PC-3 (cell line): ENCODE results near the gene PEX10. TPM values are rescaled to one million over a fixed set of nuclear protein-coding genes. Genes with fewer than 3 reads are reported as not detected.

Experiments
- ATAC-seq: fragments of 200-7000 bp; cut with Tn5 transposase; 2 replicates; pipeline ENCODE4 v1.9.1; 2020; ENCODE audit warnings: mild to moderate bottlenecking, moderate library complexity
- BruUV-seq: library from RNA; stranded (reverse); fragments of 400-500 nt; replicated peaks from 2 replicates; lab custom pipeline; 2021; lab: Mats Ljungman, UMichigan
- CTCF ChIA-PET: fragments of 300-600 bp; sonication (Branson Sonifier 250); formaldehyde crosslinking; loops from one replicate; lab custom pipeline; 2022; ENCODE audit warnings: antibody characterized with exemption; lab: Charles Lee
- POLR2A ChIA-PET: fragments of 300-600 bp; sonication (Branson Sonifier 250); formaldehyde crosslinking; loops from one replicate; lab custom pipeline; 2022; ENCODE audit warnings: antibody characterized with exemption; ENCODE audit not compliant: unreplicated experiment; lab: Charles Lee
- DNase-seq: peaks from one replicate; pipeline ENCODE4 v3.0.0-alpha.2; 2015
- H2AFZ ChIP-seq: fragments of 300-600 bp; sonication (generic); 2 replicates; pipeline ENCODE4 v1.6.0; 2016; ENCODE audit warnings: antibody characterized with exemption, low read length
- H3F3A ChIP-seq: fragments of 300-600 bp; sonication (generic); one replicate; pipeline ENCODE4 v1.6.0; 2017; ENCODE audit warnings: antibody characterized with exemption, low read length, control low read depth, mild to moderate bottlenecking; ENCODE audit not compliant: unreplicated experiment
- H3K27ac ChIP-seq: fragments of 300-600 bp; sonication (generic); 2 replicates; pipeline ENCODE4 v1.5.1; 2016; ENCODE audit warnings: mild to moderate bottlenecking, low read length
- H3K27me3 ChIP-seq: fragments of 300-600 bp; sonication (generic); 2 replicates; pipeline ENCODE4 v1.6.1; 2016; ENCODE audit warnings: low read length, mixed read lengths
- H3K36me3 ChIP-seq: fragments of 300-600 bp; sonication (generic); 2 replicates; pipeline ENCODE4 v1.6.1; 2016; ENCODE audit warnings: low read depth, mixed run types, low read length, mixed read lengths
- H3K4me1 ChIP-seq: fragments of 300-600 bp; sonication (generic); 2 replicates; pipeline ENCODE4 v1.5.1; 2016; ENCODE audit warnings: low read length; ENCODE audit not compliant: insufficient read depth
- H3K4me2 ChIP-seq: fragments of 300-600 bp; sonication (generic); 2 replicates; pipeline ENCODE4 v1.6.0; 2016; ENCODE audit warnings: low read length
- H3K4me3 ChIP-seq: fragments of 300-600 bp; sonication (generic); 2 replicates; pipeline ENCODE4 v1.5.1; 2016; ENCODE audit warnings: mild to moderate bottlenecking, low read length, mixed read lengths
- H3K79me2 ChIP-seq: fragments of 300-600 bp; sonication (generic); 2 replicates; pipeline ENCODE4 v1.6.1; 2017; ENCODE audit warnings: low read length, mixed read lengths
- H3K9ac ChIP-seq: fragments of 300-600 bp; sonication (generic); 2 replicates; pipeline ENCODE4 v1.6.0; 2016; ENCODE audit warnings: mild to moderate bottlenecking, low read length
- H3K9me2 ChIP-seq: fragments of 300-600 bp; sonication (generic); replicated peaks from 2 replicates; pipeline ENCODE4 v1.6.1; 2016; ENCODE audit warnings: mixed run types, low read length, mixed read lengths
- H3K9me3 ChIP-seq: fragments of 300-600 bp; sonication (generic); 2 replicates; pipeline ENCODE4 v1.6.1; 2016; ENCODE audit warnings: low read length, mixed read lengths
- H4K20me1 ChIP-seq: fragments of 300-600 bp; sonication (generic); 2 replicates; pipeline ENCODE4 v1.6.1; 2016; ENCODE audit warnings: low read length, mixed read lengths
- CTCF ChIP-seq: fragments of 300-600 bp; sonication (generic); conservative IDR thresholded peaks from 2 replicates; pipeline ENCODE4 v1.5.1; 2017; ENCODE audit warnings: antibody characterized with exemption, low read depth, mild to moderate bottlenecking, low read length
- EZH2 ChIP-seq: fragments of 300-600 bp; sonication (generic); IDR thresholded peaks from one replicate; pipeline ENCODE4 v1.6.1; 2017; ENCODE audit warnings: antibody characterized with exemption, mild to moderate bottlenecking, low read length; ENCODE audit not compliant: unreplicated experiment
- EZH2phosphoT487 ChIP-seq: fragments of 300-600 bp; sonication (generic); IDR thresholded peaks from 2 replicates; pipeline ENCODE4 v1.6.1; 2018; ENCODE audit warnings: mild to moderate bottlenecking, antibody characterized with exemption, low read length, borderline replicate concordance
- intact Hi-C: fragments of 100-400 bp; cut with micrococcal nuclease; formaldehyde crosslinking; loops from 2 replicates; pipeline ENCODE4 v1.9.0; 2023
- total RNA-seq: library from RNA; depleted of rRNA; stranded (reverse); fragments of >200 nt; gene quantifications from 2 replicates; pipeline ENCODE4 v1.2.3, GENCODE V29; 2014

Gene PEX10
- total RNA-seq, 1 experiment from 2014 or later, result 100 TPM

GRCh38 chr1:2368053-2368744 is 44.2 kb downstream of the PEX10 start:
- no peaks in the 10 kb centered on the region for H3K79me2 ChIP-seq
- peaks cover 9% of the 10 kb centered on the region for H3K4me1 ChIP-seq
- 0 out of 2 replicates have a peak, but pooled peaks cover 5% of the 10 kb centered on the region for H3K9me3 ChIP-seq
- intact Hi-C loops, result no loop called here
- ChIA-PET CTCF (no interaction called here), POLR2A (no interaction called here)
- ATAC-seq (no peak), DNase-seq (no peak)
- H4K20me1 ChIP-seq, result no peaks in the 10 kb centered on the region
- H3K36me3 ChIP-seq, result no peaks in the 10 kb centered on the region
- H3K27ac ChIP-seq, result no peak overlapping the region
- H3K9ac ChIP-seq, result no peak overlapping the region
- no peak overlapping the region for H2AFZ ChIP-seq
- H3K9me2 ChIP-seq, result no peaks in the 10 kb centered on the region
- H3F3A ChIP-seq, result no peaks in the 10 kb centered on the region
- TF ChIP-seq EZH2, result no peak
- no peak for TF ChIP-seq CTCF
- TF ChIP-seq EZH2phosphoT487, result no peak
- H3K4me3 ChIP-seq, result no peak overlapping the region
- no peak overlapping the region for H3K4me2 ChIP-seq
- H3K27me3 ChIP-seq, result no peaks in the 10 kb centered on the region
- BruUV-seq, result no TSS peak

- H3K27ac ChIP-seq, result no peak overlapping the region
- intact Hi-C loops, result no loop called here
- ChIA-PET POLR2A (no interaction called here), CTCF (no interaction called here)
- no peak overlapping the region for H3K4me2 ChIP-seq
- DNase-seq, result no peak
- TF ChIP-seq CTCF, result no peak
- no peak for TF ChIP-seq EZH2phosphoT487
- TF ChIP-seq EZH2, result no peak
- no peak overlapping the region for H2AFZ ChIP-seq
- H3K36me3 ChIP-seq, result no peaks in the 10 kb centered on the region
- H3K9me2 ChIP-seq, result no peaks in the 10 kb centered on the region
- H3K9me3 ChIP-seq, result 0 out of 2 replicates have a peak, but pooled peaks cover 5% of the 10 kb centered on the region
- no peak overlapping the region for H3K9ac ChIP-seq
- BruUV-seq, result no TSS peak
- no peaks in the 10 kb centered on the region for H3K27me3 ChIP-seq
- no peaks in the 10 kb centered on the region for H3F3A ChIP-seq
- H4K20me1 ChIP-seq, result no peaks in the 10 kb centered on the region
- H3K79me2 ChIP-seq, result no peaks in the 10 kb centered on the region
- no peak for ATAC-seq
- peaks cover 7% of the 10 kb centered on the region; the same call in 1 of the 2 replicates for H3K4me1 ChIP-seq
- H3K4me3 ChIP-seq, result no peak overlapping the region
Measured at GRCh38 chr1:2363847-2364513, 48.4 kb downstream of the PEX10 start.
